HG02798 (cell line): Measurements from ENCODE around the gene SHMT2.

Experiments
- ATAC-seq: cut with Tn5 transposase; IDR thresholded peaks from one replicate; pipeline ENCODE4 v1.9.1; 2021; ENCODE audit warnings: mild to moderate bottlenecking; ENCODE audit not compliant: unreplicated experiment, poor library complexity

The SHMT2 gene

DNA sequence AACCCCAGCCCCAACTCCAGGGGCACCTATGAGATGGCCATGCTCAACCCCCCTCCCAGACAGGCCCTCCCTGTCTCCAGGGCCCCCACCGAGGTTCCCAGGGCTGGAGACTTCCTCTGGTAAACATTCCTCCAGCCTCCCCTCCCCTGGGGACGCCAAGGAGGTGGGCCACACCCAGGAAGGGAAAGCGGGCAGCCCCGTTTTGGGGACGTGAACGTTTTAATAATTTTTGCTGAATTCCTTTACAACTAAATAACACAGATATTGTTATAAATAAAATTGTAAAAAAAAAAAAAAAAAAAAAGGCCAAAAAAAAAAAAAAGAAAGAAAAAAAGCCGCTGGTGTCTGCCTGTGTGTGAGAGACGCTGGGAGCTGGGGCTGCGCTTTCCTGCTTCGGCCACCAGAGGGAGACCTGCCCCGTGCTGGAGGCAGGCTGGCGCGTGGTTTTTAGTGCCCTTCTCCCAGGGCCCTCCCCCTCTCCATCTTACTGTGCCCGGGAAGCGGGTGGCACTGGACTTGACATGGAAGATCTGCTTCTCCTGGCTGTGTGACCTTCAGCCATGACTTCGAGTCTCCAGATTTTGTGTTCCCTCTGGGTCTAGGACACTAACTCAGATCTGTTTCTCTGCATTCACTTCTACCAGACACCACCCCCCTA is 16.3 kb upstream of the SHMT2 start:
- peak; percentile 54 for ATAC-seq

DNA sequence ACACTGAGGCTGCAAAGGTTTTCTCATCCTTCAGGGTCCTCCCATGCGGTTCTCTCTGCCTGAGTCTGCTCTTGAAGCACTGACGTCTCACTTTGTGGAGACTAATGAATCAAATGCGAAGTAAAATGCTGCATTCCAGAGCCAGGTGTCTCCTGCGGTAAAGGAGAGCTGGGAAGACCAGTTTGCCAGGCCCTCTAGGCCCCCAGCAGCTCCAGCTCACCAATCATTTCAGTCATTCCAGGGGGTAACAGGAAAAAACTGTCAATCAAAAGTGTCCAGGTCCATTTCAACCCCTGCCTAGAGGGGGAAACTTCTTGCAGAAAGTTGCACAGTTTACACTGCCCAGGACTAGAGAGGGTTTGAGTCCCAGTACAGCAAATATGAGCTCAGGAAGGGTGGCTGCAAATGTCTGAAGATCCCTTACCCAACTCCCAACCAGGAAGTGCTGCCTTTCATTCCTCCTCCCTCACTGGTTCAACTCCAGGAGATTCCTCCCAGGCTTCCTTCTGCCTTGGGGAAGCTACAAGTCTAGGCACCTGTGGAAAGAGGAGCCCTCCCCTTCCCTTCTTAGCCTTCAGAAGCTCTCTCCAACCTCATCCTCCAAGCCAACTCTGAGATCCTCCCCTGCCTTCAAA is 15.6 kb upstream of the SHMT2 start:
- no peak for ATAC-seq

DNA sequence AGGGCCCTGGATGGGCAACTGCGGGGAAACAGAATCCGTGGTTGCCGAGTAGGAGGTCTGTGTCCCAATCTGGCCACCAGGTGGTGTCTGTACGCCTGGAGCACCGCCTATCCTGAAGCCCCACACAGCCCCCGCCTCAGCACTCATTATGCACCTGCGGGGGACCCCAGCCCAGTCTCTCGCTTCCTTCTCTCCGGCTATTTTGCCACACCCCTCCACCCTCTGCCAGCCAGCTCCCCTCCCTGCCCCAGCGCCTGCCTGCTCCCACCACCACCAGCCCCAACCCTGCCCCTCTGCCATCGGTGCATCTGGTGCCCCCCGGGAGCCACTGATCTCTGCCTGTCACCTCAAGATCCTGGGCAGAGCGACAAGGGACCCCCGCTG is 15.1 kb upstream of the SHMT2 start:
- peak; percentile 35 for ATAC-seq

- no peak for ATAC-seq
These were observed 14.4 kb upstream of the SHMT2 start for GRCh38 chr12:57215065-57215464.

DNA sequence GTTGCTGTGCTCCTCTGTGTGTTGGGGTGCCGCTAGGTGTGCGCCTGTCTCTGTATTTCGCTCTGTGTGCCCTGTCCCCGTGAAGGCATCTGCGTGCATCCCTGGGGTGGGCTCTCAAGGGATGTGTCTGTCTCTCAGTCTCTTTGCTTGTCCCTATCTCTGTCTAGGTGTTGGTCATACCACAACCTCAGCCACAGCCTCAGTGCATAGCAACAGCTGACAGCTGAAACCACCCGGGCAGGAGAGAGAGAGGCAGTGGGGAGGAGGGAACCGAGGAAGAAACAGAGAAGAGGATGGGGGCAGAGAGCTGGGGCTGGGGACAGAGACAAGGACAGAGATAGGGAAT is 13.9 kb upstream of the SHMT2 start:
- peak; percentile 48 for ATAC-seq

GRCh38 chr12:57216014-57216911 is 13.2 kb upstream of the SHMT2 start, which contains the start of gene NXPH4:
NXPH4 (plus strand) TSS chr12:57216794; CDS start chr12:57216970, 176 bp downstream.
- ATAC-seq = peak; percentile 21

DNA sequence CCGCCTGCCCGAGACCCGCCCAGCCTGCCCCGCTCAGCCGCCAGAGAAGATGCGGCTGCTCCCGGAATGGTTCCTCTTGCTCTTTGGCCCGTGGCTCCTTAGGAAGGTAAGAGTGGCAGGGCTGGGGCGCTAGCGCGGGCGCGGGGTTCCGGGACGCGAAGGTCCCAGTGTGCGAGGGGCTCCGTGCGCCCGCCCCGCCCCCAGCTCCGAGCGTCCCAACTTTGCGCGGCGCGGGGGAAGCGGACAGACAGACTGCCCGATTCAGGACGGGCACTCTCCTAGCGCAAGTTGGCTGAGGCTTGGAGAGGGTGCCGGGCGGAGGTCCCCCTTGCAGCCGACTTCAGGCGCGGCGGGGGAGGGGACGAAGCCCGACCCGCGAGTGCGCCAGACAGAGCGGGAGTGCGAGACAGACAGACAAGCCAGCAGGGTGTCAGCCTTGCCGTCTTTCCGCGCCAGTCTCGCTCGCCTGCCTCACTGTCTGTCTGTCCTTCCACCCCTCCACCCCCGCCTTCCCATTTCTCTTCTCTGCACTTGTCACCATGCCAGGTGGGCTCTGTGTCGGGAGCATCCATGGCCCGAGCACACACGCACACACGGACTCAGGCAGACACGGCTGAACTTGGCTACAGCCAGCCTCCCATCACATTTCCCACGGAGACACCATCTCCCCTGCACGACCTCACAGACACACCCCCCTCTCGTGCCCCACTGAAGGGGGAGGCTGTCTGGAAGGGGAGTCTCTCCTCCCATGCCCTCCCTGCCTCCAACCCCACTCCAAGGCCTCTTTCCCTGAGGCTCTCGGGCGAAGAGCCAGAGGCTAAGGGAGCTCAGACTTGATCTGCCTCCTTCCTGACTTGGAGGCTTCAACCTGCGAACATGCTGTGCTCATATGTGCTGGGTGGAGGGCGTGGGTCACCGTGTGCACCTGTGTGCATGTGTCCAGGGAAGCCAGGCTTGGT is 12.3 kb upstream of the SHMT2 start:
- no peak for ATAC-seq

DNA sequence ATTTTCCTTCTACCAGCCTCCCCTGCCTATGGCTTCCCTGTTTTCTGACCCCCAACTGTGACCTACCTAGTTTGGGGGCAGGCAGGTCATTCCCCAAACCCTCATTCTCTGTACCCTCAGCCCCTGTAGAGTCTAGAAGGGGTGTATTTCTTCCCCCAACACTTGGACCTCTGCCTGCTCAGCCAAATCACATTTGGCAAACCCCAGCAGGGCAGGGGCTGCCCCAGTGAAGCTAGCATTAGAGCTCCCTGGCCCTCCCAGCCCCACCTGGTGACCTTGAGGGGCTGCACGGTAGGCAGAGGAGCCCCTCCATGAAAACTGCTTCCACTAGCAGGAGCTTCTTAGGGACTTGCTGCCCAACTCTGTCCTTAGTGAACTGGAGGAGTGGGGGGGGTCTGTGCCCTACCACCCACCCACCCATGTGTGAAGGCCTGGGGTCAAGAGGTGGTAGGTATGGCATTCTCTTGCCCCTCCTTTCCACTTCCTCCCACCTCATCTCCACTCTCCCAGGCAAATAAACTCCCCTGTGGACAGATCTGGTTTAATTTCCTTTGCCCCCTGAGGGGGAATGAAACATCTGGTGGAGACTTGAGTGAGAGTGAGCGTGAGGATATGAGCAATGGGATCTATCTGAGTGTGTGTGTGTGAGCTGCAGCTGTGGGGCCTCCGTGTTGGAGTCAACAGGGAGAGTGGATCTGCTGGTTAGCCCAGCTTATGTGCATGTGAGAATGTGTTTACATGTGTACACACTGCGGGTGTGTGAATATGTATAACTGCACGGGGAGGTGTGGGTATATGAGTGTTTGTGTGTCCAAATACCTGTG is 11.3 kb upstream of the SHMT2 start:
- ATAC-seq = no peak

- ATAC-seq = no peak
These were observed 10.1 kb upstream of the SHMT2 start for GRCh38 chr12:57219205-57219992.

- no peak for ATAC-seq
These were observed 9.3 kb upstream of the SHMT2 start for GRCh38 chr12:57219993-57220754.

- no peak for ATAC-seq
These were observed 8.7 kb upstream of the SHMT2 start for GRCh38 chr12:57220770-57221168.

DNA sequence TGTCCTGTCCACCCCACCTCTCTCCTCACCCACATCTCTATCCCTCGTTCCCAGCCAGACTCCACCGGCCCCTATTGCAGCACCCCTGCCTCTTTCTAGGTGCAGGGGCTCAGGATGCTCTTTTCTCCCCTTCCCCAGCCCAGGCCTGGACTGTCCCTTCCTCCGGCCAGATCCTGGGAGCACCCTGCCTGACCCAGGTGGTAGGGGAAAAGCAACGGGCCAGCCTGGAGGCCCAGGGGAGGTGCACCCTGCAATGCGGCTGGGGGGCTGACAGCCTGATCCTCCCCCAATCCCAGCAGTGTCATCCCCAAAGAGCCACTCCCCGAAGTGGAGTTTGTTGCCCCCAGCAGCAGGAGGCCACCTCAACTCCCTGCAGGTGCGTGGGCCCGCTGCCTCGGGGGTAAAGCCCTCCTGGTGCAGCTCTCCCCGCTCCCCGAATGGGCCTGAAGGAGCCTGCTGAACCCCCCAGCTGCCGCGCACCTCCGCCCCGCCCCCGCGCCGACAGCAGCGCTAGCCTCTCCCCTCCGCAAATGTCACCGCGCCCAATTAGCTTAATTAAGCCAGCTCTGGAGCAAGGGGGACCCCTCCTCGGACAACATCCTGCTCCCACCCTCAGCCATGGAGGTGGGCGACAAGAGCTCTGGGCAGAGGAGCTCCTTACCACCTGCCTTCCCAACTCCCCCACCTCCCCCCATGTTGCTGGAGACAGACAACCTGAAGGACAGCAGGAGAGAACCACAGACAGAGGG is 8.2 kb upstream of the SHMT2 start:
- ATAC-seq = no peak

DNA sequence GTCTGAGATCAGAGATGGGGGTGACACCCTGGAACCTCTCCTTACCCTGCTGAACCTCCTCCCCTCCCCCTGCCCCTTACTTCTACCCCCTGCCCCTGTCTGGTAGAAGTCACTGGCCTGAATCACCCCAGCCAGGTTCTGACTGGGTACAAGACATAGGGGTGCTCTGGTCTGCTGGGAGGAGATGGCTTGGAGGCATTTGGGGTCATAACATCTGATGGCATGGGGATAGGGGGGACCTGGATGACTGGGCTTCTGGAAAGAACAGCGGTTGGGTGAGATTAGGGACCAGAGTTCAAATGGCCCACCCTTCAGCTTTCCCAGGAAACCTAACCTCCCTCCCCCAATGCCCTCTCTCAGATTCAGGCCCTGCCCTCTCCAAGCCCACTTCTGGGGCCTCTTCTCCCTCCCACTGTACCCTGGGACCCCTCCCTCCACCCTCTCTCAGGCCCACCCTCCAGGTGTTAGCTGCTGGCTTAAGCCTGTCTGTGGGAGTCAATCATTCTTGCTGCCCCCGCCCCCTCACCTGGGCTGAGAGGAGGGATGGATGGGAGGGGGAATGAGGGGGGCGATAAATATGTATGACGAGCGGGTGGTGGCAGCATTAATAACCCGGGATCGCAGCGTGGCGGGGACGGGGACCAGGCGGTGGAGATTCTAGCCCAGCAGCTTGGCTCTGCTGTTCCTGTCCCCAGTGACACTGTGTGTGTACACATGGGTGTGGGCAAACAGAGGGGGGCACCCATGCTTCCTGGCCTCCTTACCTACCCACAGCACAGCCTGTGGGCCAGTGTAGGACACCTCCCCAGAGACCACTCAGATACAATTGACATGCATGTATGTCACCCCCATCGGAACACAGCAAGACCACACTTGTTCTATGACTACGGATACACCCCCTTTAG is 7.0 kb upstream of the SHMT2 start:
- ATAC-seq = no peak

DNA sequence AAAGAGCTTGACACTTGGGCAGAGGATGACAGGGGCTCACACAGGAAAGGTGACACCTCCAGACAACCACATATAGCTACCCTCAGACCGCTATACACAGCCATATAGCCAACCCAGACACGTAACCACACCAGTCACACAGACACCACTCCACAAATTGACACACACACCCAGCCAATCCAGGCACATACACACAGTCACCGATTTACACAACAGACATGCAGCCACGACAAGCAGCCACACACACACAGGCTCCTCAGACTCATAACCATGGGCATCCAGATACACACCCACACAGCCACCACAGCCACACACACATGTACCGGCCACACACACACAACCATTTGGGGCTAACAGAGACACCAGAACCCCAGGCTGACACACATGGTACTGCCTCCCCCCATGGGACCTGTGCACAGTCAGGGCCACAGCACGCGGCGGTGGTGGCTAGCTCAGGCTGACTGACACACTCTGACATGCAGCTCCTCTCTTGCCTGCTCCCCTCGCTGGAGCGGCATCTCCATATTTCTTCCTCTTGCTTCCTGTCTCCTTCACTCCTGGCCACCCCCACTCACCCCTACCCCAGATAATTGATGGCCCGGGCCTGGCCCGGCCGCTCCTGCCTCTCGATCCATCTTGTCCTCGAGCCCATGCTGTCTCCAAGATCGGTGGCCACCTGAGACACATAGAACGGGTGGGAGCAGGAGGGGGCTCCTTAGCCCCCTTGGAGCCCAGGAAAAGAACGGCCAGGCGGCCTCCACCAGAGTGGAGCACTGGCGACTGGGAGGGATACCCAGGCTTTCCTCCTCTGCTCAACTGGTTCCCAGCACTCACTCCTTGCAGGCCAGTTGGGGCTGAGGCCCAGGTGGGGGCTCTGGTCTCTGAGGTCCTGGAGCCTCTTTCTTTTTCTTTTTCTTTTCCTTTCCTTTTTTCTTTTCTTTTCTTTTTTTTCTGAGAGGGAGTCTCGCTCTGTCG is 6.0 kb upstream of the SHMT2 start:
- ATAC-seq = no peak
